Subcutaneous adipose tissue (tissue), 4 donors: ENCODE data around the gene ISCA1. TPM values are rescaled to one million over a fixed set of nuclear protein-coding genes. Genes with fewer than 3 reads are reported as not detected.

ENCODE experiments used
- total RNA-seq, 4 donors: library from RNA; depleted of rRNA; stranded (reverse); fragments of >200 nt; gene quantifications; one replicate each; pipeline ENCODE4 v1.1.0, GENCODE V29; 2016
- TF ChIP-seq, protein P1 (sequence below): fragments of 450-650 bp; IDR thresholded peaks from one replicate; pipeline ENCODE4 v1.5.1; 2016; ENCODE audit warnings: low read depth, mild to moderate bottlenecking, control low read depth, antibody characterized with exemption, moderate library complexity

The ISCA1 gene
- total RNA-seq, 4 donors from 2014 or later = 38.9 to 96.7 (median 39.8) TPM

DNA sequence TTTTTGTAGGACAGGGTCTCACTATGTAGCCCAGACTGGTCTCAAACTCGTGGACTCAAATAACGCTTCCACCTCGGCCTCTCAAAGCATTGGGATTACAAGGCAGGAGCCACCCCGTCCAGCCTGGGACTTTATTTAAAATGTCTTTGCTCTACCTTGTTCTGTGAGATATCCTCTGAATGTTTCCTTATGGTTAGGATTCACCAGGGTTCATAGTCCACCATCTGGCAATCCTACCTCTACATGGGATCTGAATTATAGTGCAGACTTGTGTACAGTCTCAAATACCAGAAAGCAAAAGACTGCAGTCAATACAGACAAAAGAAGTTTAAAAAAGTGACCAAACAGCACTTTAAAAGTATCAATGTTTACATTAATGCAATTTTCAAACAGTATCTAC lies 10.1 kb downstream of the ISCA1 start:
- TF ChIP-seq, protein P1, sequence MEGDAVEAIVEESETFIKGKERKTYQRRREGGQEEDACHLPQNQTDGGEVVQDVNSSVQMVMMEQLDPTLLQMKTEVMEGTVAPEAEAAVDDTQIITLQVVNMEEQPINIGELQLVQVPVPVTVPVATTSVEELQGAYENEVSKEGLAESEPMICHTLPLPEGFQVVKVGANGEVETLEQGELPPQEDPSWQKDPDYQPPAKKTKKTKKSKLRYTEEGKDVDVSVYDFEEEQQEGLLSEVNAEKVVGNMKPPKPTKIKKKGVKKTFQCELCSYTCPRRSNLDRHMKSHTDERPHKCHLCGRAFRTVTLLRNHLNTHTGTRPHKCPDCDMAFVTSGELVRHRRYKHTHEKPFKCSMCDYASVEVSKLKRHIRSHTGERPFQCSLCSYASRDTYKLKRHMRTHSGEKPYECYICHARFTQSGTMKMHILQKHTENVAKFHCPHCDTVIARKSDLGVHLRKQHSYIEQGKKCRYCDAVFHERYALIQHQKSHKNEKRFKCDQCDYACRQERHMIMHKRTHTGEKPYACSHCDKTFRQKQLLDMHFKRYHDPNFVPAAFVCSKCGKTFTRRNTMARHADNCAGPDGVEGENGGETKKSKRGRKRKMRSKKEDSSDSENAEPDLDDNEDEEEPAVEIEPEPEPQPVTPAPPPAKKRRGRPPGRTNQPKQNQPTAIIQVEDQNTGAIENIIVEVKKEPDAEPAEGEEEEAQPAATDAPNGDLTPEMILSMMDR = no peak

DNA sequence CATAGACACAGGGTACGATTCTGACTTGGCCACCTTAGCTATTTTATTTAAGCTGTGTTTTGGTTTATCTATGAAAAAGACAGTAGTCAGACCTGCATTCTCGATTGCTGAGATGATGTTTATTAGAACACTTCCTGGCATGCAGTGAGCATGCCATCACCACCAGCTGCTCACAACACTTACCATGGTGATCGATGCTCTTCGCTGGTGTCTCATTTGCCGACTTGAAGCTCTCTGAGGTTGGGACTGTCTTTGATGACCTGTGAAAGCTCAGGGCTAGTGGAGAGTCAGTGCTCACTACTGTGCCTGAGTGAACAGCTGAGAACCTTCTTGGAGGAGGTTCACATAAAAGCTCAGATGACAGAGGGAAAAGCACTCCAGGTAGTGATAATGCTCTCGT lies 18.5 kb downstream of the ISCA1 start:
- TF ChIP-seq, protein P1 = no peak

DNA sequence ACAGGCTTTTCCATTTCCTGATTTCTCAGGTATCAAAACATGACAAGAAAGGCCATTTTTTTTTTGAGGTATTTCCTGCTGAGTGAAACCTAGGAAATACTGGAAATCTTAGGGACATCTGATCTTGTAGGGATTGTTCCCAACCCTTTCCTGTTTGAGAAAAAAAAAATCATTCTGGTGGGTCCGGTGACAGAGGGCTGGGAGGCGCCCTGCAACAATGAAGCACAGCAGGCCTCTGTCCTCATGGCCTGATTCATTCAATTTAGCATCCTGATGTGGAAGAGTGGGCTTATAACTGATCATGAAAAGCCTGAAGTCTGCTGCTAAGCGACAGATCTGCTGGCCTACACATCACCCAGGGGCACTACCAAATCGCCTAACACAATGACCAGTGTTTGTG lies 19.8 kb downstream of the ISCA1 start:
- TF ChIP-seq, protein P1 = no peak

DNA sequence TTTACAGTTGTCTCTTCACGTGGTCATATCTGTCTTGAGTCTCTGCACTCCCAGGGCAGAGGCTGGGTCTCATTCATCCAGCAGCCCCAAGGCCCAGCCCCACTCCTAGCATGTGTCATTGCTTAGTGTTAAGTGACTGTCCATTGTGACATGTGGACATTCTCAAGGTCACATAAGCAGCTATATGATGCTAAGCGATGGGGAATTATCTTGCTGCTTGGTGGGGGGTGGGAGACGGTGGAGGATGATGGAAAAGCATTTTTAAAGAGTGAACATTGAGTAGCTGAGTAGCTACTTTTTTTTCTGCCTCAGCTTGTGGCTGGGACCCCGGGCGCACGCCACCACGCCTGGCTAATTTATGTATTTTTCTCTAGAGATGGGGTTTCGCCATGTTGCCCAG lies 22.8 kb downstream of the ISCA1 start, which contains the start of gene C9orf153:
C9orf153 (minus strand) TSS at position 101 of the 400 bp plus-strand sequence. CDS start 30,054 bp downstream, outside the sequence.
- TF ChIP-seq, protein P1 = no peak

DNA sequence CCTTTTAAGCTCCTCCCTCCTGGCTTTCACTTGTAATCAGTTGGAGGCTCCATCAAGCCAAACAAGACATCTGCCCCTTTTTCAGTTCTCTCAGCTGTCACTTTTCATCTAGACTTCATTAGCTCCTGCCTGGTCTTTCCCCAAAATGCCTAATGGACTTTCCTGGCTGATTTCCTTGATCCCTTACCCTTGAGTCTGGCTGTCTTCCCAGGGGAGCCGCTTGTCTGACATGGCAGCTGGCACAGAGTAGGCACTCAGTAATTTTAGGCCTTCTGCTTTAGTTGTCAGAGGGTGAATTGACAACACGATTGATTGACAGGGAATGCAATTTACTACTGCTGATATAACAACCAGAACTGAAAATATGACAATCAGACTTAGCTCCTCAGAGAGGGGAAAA lies 24.9 kb downstream of the ISCA1 start:
- TF ChIP-seq, protein P1 = no peak

DNA sequence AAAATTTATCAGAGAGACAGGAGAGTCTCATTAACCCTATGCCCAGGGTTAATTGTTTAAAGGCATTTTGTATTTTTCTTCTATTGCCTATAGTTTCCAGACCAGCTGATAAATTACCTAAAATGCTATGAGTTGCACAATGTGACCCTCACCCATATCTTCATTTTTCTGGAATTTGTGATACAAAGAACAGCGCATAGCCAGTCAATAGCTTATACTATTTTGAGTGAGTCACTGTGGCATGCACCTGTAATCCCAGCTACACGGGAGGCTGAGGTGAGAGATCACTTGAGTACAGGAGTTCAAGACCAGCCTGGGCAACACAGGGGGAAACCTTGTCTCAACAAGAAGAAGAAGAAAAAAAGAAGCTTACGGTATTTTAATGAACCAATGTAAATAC lies 25.7 kb downstream of the ISCA1 start:
- TF ChIP-seq, protein P1 = no peak

DNA sequence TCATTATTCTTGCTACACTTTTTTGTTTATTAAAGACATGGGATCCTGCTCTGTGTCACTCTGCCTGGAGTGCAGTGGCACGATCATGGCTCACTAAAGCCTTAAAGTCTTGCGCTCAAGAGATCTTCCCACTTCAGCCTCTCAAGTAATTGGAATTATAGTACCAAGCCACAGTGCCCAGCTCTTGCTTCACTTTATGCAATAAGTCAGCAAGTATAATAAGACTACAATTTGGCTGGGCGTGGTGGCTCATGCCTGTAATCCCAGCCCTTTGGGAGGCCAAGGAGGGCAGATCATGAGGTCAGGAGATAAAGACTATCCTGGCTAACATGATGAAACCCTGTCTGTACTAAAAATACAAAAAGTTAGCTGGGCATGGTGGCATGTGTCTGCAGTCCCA lies 28.8 kb downstream of the ISCA1 start:
- TF ChIP-seq, protein P1 = no peak

DNA sequence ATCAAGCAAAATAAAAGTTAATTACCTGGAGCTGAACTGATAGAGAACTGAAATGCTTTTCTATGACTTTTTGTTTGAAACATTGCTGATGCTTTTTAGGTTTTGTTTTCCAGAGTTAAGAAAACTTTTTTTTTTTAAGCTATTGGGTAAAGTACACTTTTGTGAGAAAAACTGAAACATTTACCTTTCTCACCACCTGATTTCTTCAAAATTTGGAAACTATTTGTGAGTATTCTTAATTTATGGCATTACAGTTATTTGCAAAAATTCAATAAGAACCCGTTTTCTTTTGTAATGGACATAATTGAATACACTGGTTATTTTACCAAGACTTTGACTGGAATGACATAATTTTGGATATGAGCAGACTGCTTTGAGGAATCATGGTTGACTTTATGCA lies 29.5 kb downstream of the ISCA1 start:
- TF ChIP-seq, protein P1 = no peak
